ENCODE measurements around the gene DPEP2.
A peak's percentile ranks its signal among the peaks of the same experiment; 100 is the strongest.
"Not testable (repeated sequence)": the region's sequence is repeated elsewhere in the genome, so short reads cannot be mapped to it uniquely, and the experiment has no call there.

DPEP2 gene

GRCh38 chr16:67975321-67976105 is 23.8 kb downstream of the DPEP2 start:
- no peak for DNase-seq (ENCODE audit: low read depth)

DNA sequence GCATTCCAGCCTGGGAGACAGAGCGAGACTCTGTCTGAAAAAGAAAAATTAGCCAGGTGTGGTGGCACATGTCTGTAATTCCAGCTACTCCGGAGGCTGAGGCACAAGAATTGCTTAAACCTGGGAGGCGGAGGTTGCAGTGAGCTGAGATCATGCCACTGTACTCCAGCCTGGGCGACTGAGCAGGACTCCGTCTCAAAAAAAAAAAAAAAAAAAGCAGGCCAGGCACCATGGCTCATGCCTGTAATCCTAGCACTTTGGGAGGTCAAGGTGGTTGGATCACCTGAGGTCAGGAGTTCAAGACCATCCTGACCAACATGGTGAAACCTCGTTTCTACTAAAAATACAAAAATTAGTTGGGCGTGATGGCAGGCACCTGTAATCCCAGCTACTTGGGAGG is 27.0 kb downstream of the DPEP2 start:
- DNase-seq (ENCODE audit: low read depth): not testable (repeated sequence)

GRCh38 chr16:67971111-67971510 is 28.2 kb downstream of the DPEP2 start:
- DNase-seq (ENCODE audit: low read depth): no peak

DNA sequence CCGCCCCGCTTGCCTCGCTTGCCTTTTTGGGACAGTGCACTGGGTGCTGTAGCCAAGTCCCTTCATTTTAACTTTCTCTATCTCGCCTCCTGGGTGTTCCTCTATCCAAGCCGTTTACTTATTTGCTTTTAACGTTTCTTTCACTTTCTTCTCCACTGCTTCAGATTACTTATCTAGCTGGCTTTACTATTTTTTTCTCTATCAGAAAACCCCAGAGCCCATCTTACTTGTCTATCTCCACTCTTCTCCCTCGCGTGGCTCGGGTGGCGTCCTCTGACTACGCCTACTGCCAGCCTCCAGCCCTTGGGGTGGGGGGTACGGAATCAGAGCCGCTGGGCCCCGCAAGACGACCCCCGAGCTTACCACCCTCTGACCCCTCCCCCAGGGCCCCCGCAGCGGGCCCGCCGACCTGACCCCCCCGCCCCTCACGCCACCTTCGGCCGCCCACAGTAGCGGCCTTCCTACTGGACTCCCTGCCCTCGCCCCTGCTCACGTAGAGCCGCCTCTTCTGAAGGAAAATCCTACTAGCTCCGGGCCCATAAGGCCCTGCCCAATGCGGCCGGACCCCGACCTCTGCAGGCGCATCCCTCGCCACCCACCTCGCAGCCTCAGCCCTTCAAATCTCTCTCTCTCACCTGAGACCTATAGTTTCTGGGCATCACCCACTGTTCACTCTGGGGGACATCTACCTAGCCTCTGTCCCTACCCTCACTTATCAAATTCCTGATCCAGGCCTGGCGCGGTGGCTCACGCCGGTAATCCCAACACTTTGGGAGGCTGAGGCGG is 29.8 kb downstream of the DPEP2 start:
- no peak for DNase-seq (ENCODE audit: low read depth)

GRCh38 chr16:67968400-67969253 is 30.7 kb downstream of the DPEP2 start, which contains the start of gene SLC12A4:
TSS of gene SLC12A4 (minus strand) at chr16:67968637. CDS start at chr16:67968553, 84 bp downstream.
- DNase-seq (ENCODE audit: low read depth): peak; percentile 69

GRCh38 chr16:67967958-67968399 is 31.3 kb downstream of the DPEP2 start:
- no peak for DNase-seq (ENCODE audit: low read depth)

DNA sequence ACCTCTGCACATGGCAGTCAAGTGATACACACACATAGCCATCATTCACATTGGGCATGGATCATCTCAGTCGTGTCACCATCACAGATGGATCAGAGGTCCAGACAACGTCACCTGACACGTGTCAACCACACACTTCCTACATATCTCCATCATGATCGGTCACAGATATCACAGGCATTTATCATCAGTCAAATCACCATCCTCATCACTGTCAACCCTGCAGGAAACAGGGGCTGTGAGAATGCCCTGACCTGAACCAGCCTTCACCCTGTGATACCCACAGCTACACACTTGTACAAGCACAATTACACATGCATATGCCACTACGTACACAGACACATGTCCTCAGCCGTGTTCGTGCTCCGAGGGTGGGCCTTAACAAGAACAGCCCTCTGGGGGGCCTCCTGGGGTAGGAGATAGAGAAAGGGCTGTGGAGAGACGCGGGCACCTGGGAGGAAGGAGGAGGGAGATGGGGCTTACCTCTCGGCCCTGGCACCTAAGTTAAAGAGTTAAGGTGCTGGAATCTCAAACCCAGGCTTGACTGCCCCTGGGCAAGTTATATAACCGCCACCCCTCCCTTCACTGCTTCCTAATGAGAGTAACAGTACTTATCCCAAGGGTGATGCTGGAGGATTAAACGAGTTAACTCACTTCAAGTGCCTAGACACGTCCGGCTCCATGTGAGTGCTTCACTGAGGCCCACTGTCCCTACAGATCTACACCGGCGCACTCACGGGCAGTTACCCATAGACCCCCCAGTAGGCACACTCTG is 31.9 kb downstream of the DPEP2 start:
- no peak for DNase-seq (ENCODE audit: low read depth)

GRCh38 chr16:67966549-67967182 is 32.6 kb downstream of the DPEP2 start:
- DNase-seq (ENCODE audit: low read depth): no peak

GRCh38 chr16:67965668-67966548 is 33.4 kb downstream of the DPEP2 start:
- DNase-seq (ENCODE audit: low read depth): no peak

GRCh38 chr16:67964477-67965131 is 34.7 kb downstream of the DPEP2 start:
- no peak for DNase-seq (ENCODE audit: low read depth)

- no peak for DNase-seq (ENCODE audit: low read depth)
These were observed 35.5 kb downstream of the DPEP2 start for GRCh38 chr16:67963662-67964321.

GRCh38 chr16:67963292-67963661 is 36.0 kb downstream of the DPEP2 start:
- no peak for DNase-seq (ENCODE audit: low read depth)

GRCh38 chr16:67962135-67962534 is 37.1 kb downstream of the DPEP2 start:
- DNase-seq (ENCODE audit: low read depth): no peak

DNA sequence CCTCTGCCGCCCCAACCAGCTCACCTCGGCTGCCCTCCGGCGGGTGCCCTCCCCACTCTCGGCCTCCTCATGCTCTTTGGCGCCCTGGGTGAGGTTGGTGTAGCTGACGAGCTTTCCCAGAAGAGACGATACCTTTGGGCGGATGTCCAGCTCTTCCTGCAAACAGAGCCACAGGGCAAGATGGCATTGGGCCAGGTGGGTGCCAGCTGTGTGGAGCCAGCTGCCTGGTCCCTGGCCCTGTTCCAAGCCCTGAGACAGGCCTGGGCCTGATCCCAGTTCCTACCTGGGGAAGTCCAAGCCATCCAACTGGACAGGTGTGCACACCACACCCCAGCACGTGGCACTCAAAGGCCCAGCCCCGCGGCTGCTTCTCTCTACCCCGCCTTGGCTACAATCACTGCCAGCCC is 37.7 kb downstream of the DPEP2 start:
- no peak for DNase-seq (ENCODE audit: low read depth)

- no peak for DNase-seq (ENCODE audit: low read depth)
These were observed 39.6 kb downstream of the DPEP2 start for GRCh38 chr16:67959536-67960329.

- DNase-seq (ENCODE audit: low read depth): no peak
These were observed 41.7 kb downstream of the DPEP2 start for GRCh38 chr16:67957622-67958021.

DNA sequence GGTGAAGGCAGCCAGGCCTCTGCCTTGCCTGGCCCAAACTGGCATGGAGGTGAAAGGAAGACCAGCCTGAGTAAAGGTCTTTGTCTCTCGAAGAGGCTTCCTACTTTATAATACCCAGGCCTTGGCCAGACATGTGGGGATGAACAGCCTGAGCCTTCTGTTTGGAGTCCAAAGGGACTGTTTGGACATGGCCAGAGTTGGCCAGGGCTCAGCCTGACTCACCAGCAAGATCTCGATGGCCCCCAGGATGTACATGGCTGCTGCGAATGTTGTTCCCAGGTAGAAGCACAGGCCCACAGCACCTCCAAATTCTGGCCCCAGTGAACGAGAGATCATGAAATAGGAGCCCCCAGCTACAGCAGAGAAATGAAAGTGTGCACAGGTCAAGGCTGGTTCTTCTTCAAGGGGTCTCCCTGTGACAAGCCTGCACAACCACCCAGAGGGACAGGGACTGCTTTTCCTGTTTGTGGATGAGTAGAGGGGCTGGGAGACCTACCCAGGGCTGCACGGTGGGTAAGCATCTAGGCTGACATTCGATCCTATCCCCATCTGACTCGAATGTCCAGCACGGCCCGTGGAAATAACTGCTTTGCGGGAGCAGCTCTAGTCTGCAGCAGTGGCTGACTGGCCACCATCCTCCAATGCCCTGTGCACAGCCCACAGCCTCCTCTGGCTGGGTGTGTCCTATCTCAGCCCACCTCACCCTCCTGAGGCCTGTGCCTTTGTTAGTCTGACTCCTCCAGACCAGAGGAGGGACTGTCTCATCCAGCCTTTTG is 44.7 kb downstream of the DPEP2 start:
- no peak for DNase-seq (ENCODE audit: low read depth)
